H9 (cell line): Measurements from ENCODE around the gene PPP1R14B. TPM values are rescaled to one million over a fixed set of nuclear protein-coding genes. Genes with fewer than 3 reads are reported as not detected.

Experiments
- DNase-seq: peaks from one replicate; pipeline ENCODE4 v3.0.0-alpha.2; 2017
- H2AFZ ChIP-seq: one replicate; pipeline ENCODE4 v1.6.1; 2013; ENCODE audit warnings: mild to moderate bottlenecking, low read length, control low read depth, moderate library complexity
- H2AK5ac ChIP-seq: 2 replicates; pipeline ENCODE4 v1.6.1; 2013; ENCODE audit warnings: low read length, control low read depth, mixed read lengths; ENCODE audit not compliant: insufficient read length
- H2BK120ac ChIP-seq: one replicate; pipeline ENCODE4 v1.6.1; 2013; ENCODE audit warnings: low read depth, mild to moderate bottlenecking, low read length, control low read depth, inconsistent platforms; ENCODE audit not compliant: poor library complexity, severe bottlenecking
- H2BK12ac ChIP-seq: 2 replicates; pipeline ENCODE4 v1.6.1; 2013; ENCODE audit warnings: low read length, control low read depth, mixed read lengths, low read depth; ENCODE audit not compliant: insufficient read length
- H2BK15ac ChIP-seq: 2 replicates; pipeline ENCODE4 v1.6.1; 2013; ENCODE audit warnings: low read depth, low read length, control low read depth
- H2BK20ac ChIP-seq: one replicate; pipeline ENCODE4 v1.6.1; 2013; ENCODE audit warnings: low read depth, mild to moderate bottlenecking, low read length, control low read depth, inconsistent platforms; ENCODE audit not compliant: poor library complexity, severe bottlenecking
- H2BK5ac ChIP-seq: 2 replicates; pipeline ENCODE4 v1.6.1; 2013; ENCODE audit warnings: low read length, control low read depth, mixed read lengths; ENCODE audit not compliant: insufficient read length
- H3K14ac ChIP-seq: 2 replicates; pipeline ENCODE4 v1.6.1; 2013; ENCODE audit warnings: low read length, control low read depth; ENCODE audit not compliant: insufficient read depth
- H3K18ac ChIP-seq: 2 replicates; pipeline ENCODE4 v1.6.1; 2013; ENCODE audit warnings: low read depth, mild to moderate bottlenecking, mixed read lengths, low read length, control low read depth; ENCODE audit not compliant: insufficient read length
- H3K23ac ChIP-seq: 2 replicates; pipeline ENCODE4 v1.6.1; 2013; ENCODE audit warnings: low read length, control low read depth, mixed read lengths, low read depth; ENCODE audit not compliant: insufficient read length
- H3K23me2 ChIP-seq: 2 replicates; pipeline ENCODE4 v1.6.1; 2013; ENCODE audit warnings: low read depth, mild to moderate bottlenecking, mixed read lengths, low read length, control low read depth; ENCODE audit not compliant: insufficient read length, poor library complexity, severe bottlenecking
- H3K27ac ChIP-seq: 2 replicates; pipeline ENCODE4 v1.5.1; 2013; ENCODE audit warnings: low read length, control low read depth, mixed read lengths, low read depth; ENCODE audit not compliant: insufficient read length
- H3K27me3 ChIP-seq: 2 replicates; pipeline ENCODE4 v1.6.1; 2013; ENCODE audit warnings: low read length, control low read depth, inconsistent platforms; ENCODE audit not compliant: insufficient read depth
- H3K4ac ChIP-seq: 2 replicates; pipeline ENCODE4 v1.6.1; 2013; ENCODE audit warnings: low read depth, mild to moderate bottlenecking, control low read depth, inconsistent platforms, low read length, moderate library complexity
- H3K4me1 ChIP-seq: 2 replicates; pipeline ENCODE4 v1.6.1; 2013; ENCODE audit warnings: low read length, control low read depth, inconsistent platforms; ENCODE audit not compliant: insufficient read depth
- H3K4me2 ChIP-seq: 2 replicates; pipeline ENCODE4 v1.6.1; 2013; ENCODE audit warnings: low read length, control low read depth, mixed read lengths; ENCODE audit not compliant: insufficient read length, insufficient read depth
- H3K56ac ChIP-seq: 2 replicates; pipeline ENCODE4 v1.6.1; 2013; ENCODE audit warnings: low read depth, mild to moderate bottlenecking, mixed read lengths, low read length, control low read depth; ENCODE audit not compliant: insufficient read length
- H3K79me1 ChIP-seq: 2 replicates; pipeline ENCODE4 v1.6.1; 2013; ENCODE audit warnings: low read depth, mild to moderate bottlenecking, moderate library complexity, low read length, control low read depth, inconsistent platforms; ENCODE audit not compliant: insufficient read depth, poor library complexity, severe bottlenecking
- H3K79me2 ChIP-seq: 2 replicates; pipeline ENCODE4 v1.6.1; 2013; ENCODE audit warnings: low read length, control low read depth, inconsistent platforms; ENCODE audit not compliant: insufficient read depth
- H3K9ac ChIP-seq: 2 replicates; pipeline ENCODE4 v1.6.1; 2013; ENCODE audit warnings: low read length, control low read depth, mixed read lengths; ENCODE audit not compliant: insufficient read length; ENCODE audit errors: extremely low read depth
- H3K9me3 ChIP-seq: one replicate; pipeline ENCODE4 v1.6.1; 2013; ENCODE audit warnings: low read depth, low read length, inconsistent platforms; ENCODE audit not compliant: control insufficient read depth
- H3T11ph ChIP-seq: one replicate; pipeline ENCODE4 v1.6.1; 2013; ENCODE audit warnings: mild to moderate bottlenecking, low read length, control low read depth, inconsistent platforms
- H4K20me1 ChIP-seq: one replicate; pipeline ENCODE4 v1.6.1; 2013; ENCODE audit not compliant: control insufficient read depth, insufficient read length, insufficient read depth
- H4K5ac ChIP-seq: 2 replicates; pipeline ENCODE4 v1.6.1; 2013; ENCODE audit warnings: low read depth, mild to moderate bottlenecking, mixed read lengths, low read length, control low read depth; ENCODE audit not compliant: insufficient read length
- H4K8ac ChIP-seq: replicated peaks from 2 replicates; pipeline ENCODE4 v1.6.1; 2013; ENCODE audit warnings: low read length, control low read depth, mixed read lengths, low read depth; ENCODE audit not compliant: insufficient read length
- H4K91ac ChIP-seq: 2 replicates; pipeline ENCODE4 v1.6.1; 2013; ENCODE audit warnings: low read depth, mild to moderate bottlenecking, moderate library complexity, mixed read lengths, low read length, control low read depth; ENCODE audit not compliant: insufficient read length
- H3K27ac Mint-ChIP-seq, 3 experiments: 2 replicates in 2 of 3; 3 replicates in 1 of 3; pipeline ENCODE4 v1.8.0; 2020 to 2021; ENCODE audit warnings: mixed read lengths in 3 of 3, mild to moderate bottlenecking in 1 of 3, moderate library complexity in 1 of 3
- H3K27me3 Mint-ChIP-seq: 2 replicates; pipeline ENCODE4 v1.8.0; 2021; ENCODE audit warnings: low read depth, mild to moderate bottlenecking, moderate library complexity, mixed read lengths
- H3K36me3 Mint-ChIP-seq, 3 experiments: 2 replicates in 2 of 3; 3 replicates in 1 of 3; pipeline ENCODE4 v1.8.0; 2020 to 2021; ENCODE audit warnings: low read depth in 3 of 3, mixed read lengths in 3 of 3; ENCODE audit not compliant: insufficient read depth in 1 of 3
- H3K4me1 Mint-ChIP-seq, 2 experiments: 2 replicates each; pipeline ENCODE4 v1.8.0; 2020; ENCODE audit warnings: mixed read lengths in 2 of 2
- H3K4me3 Mint-ChIP-seq, 2 experiments: 2 replicates in 1 of 2; 3 replicates in 1 of 2; pipeline ENCODE4 v1.8.0; 2020 to 2021; ENCODE audit warnings: mild to moderate bottlenecking in 2 of 2, mixed read lengths in 2 of 2, moderate library complexity in 1 of 2
- H3K9me3 Mint-ChIP-seq, 2 experiments: 2 replicates in 1 of 2; 3 replicates in 1 of 2; pipeline ENCODE4 v1.8.0; 2020; ENCODE audit warnings: mild to moderate bottlenecking in 2 of 2, mixed read lengths in 2 of 2, moderate library complexity in 1 of 2
- CTCF ChIP-seq: fragments of 200-600 bp; sonication (generic); conservative IDR thresholded peaks from 3 replicates; pipeline ENCODE4 v1.8.0; 2021; ENCODE audit warnings: antibody characterized with exemption, mild to moderate bottlenecking
- WGBS: extraction: QIAGEN DNeasy Blood & Tissue Kit; methylation state at CpG from one replicate; pipeline ENCODE4 v1.1.7; 2013; ENCODE audit warnings: missing lambda C conversion rate, low lambda C conversion rate, mixed read lengths; ENCODE audit not compliant: insufficient read length; ENCODE audit errors: extremely low coverage; 5-methylcytosine and 5-hydroxymethylcytosine counted together
- total RNA-seq: library from RNA; stranded (reverse); gene quantifications from 2 replicates; pipeline ENCODE4 v1.2.1, GENCODE V29; 2021

PPP1R14B gene
- total RNA-seq, 1 experiment from 2014 or later, result 358 TPM

GRCh38 chr11:64249563-64250414 is 3.0 kb upstream of the PPP1R14B start:
- Histone ChIP-seq H3K27ac (peak overlapping the region; percentile 40), H3K79me2 (peaks cover 7% of the 10 kb centered on the region; the same call in 1 of the 2 replicates), H4K91ac (no peak overlapping the region), H3T11ph (no peak overlapping the region), H3K27me3 (no peaks in the 10 kb centered on the region), H3K23ac (no peak overlapping the region), H2BK120ac (no peak overlapping the region), H3K23me2 (peaks cover 26% of the 10 kb centered on the region), H3K14ac (no peak overlapping the region), H3K4ac (no peak overlapping the region), H3K9me3 (no peaks in the 10 kb centered on the region), H3K4me2 (peak overlapping the region; percentile 67), H3K4me1 (peaks cover 9% of the 10 kb centered on the region; the same call in 1 of the 2 replicates), H4K20me1 (no peaks in the 10 kb centered on the region), H3K56ac (no peak overlapping the region), H2BK12ac (no peak overlapping the region), H4K5ac (no peak overlapping the region), H3K79me1 (peaks cover 3% of the 10 kb centered on the region), H3K18ac (no peak overlapping the region), H4K8ac (no peak overlapping the region), H2AK5ac (no peak overlapping the region), H3K9ac (no peak overlapping the region), H2BK20ac (no peak overlapping the region), H2AFZ (no peak overlapping the region), H2BK5ac (no peak overlapping the region), H2BK15ac (no peak overlapping the region)
- no CpG with 5 or more reads among the region's 8 CpGs for WGBS
- no peaks in the 10 kb centered on the region for H3K27me3 Mint-ChIP-seq
- H3K27ac Mint-ChIP-seq, result peak overlapping the region; percentile 88 to 97 (median 97)
- peaks cover 5 to 19% (median 7%) of the 10 kb centered on the region in 3 experiments; a peak in 4 of 7 replicates for H3K36me3 Mint-ChIP-seq
- peak; percentile 82 for DNase-seq
- peak overlapping the region; percentile 30 to 93 for H3K4me3 Mint-ChIP-seq
- H3K4me1 Mint-ChIP-seq, result peaks cover 34 to 47% of the 10 kb centered on the region in 2 experiments
- no peaks in the 10 kb centered on the region; a peak in 1 of 5 replicates for H3K9me3 Mint-ChIP-seq
- no peak for TF ChIP-seq CTCF
